ENCODE measurements around the gene FYN. TPM values are rescaled to one million over a fixed set of nuclear protein-coding genes. Genes with fewer than 3 reads are reported as not detected.

FYN gene
- total and polyA plus RNA-seq, 2 experiments from 2014 or later = 95.7 to 104 TPM

GRCh38 chr6:111809766-111810165 is 63.5 kb downstream of the FYN start:
- TF ChIP-seq, protein P1, sequence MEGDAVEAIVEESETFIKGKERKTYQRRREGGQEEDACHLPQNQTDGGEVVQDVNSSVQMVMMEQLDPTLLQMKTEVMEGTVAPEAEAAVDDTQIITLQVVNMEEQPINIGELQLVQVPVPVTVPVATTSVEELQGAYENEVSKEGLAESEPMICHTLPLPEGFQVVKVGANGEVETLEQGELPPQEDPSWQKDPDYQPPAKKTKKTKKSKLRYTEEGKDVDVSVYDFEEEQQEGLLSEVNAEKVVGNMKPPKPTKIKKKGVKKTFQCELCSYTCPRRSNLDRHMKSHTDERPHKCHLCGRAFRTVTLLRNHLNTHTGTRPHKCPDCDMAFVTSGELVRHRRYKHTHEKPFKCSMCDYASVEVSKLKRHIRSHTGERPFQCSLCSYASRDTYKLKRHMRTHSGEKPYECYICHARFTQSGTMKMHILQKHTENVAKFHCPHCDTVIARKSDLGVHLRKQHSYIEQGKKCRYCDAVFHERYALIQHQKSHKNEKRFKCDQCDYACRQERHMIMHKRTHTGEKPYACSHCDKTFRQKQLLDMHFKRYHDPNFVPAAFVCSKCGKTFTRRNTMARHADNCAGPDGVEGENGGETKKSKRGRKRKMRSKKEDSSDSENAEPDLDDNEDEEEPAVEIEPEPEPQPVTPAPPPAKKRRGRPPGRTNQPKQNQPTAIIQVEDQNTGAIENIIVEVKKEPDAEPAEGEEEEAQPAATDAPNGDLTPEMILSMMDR (IDR thresholded peaks at IDR 0.05; ENCODE audit: low read depth, low read length) = no peak
- Histone ChIP-seq H3K4me3 (no peak overlapping the region), H3K9me3 (ENCODE audit: low read depth) (no peaks in the 10 kb centered on the region), H3K27ac (no peak overlapping the region), H3K4me1 (ENCODE audit: low read depth) (no peaks in the 10 kb centered on the region), H3K27me3 (no peaks in the 10 kb centered on the region), H3K36me3 (no peaks in the 10 kb centered on the region)
- no peak for DNase-seq (ENCODE audit: low read depth in 1 of 2, low spot score in 1 of 2)

- DNase-seq (ENCODE audit: low read depth in 1 of 2, low spot score in 1 of 2) = no peak
- no peak overlapping the region for H3K27ac ChIP-seq
- H3K4me1 ChIP-seq (ENCODE audit: low read depth) = no peaks in the 10 kb centered on the region
- H3K9me3 ChIP-seq (ENCODE audit: low read depth) = no peaks in the 10 kb centered on the region
- TF ChIP-seq, protein P1 (IDR thresholded peaks at IDR 0.05; ENCODE audit: low read depth, low read length) = no peak
- H3K36me3 ChIP-seq = no peaks in the 10 kb centered on the region
- H3K27me3 ChIP-seq = no peaks in the 10 kb centered on the region
- no peak overlapping the region for H3K4me3 ChIP-seq
Measured at GRCh38 chr6:111809264-111809663, 64.0 kb downstream of the FYN start.

DNA sequence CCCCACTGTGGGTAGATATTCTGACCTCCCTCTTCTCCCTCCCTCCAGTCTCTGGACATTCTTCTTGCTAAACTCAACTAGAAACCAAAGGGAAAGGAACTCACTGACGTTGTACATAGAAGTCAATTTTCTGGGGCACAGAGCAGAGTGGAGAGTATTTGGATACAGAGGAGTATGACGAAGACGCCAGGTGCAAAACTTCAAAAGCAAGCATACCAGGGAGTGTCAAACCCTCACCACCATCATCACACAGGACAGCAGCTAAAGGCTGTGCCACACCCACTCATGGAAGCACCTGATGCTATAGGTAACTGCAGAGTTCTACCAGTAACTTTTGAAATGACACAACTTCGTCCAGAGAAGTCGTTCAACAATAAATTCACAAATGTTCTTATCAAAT is 64.8 kb downstream of the FYN start:
- H3K4me1 ChIP-seq (ENCODE audit: low read depth) = no peaks in the 10 kb centered on the region
- no peaks in the 10 kb centered on the region for H3K27me3 ChIP-seq
- TF ChIP-seq, protein P1 (IDR thresholded peaks at IDR 0.05; ENCODE audit: low read depth, low read length) = no peak
- H3K9me3 ChIP-seq (ENCODE audit: low read depth) = no peaks in the 10 kb centered on the region
- H3K4me3 ChIP-seq = no peak overlapping the region
- H3K27ac ChIP-seq = no peak overlapping the region
- H3K36me3 ChIP-seq = no peaks in the 10 kb centered on the region
- DNase-seq (ENCODE audit: low read depth in 1 of 2, low spot score in 1 of 2) = no peak

- H3K4me1 ChIP-seq (ENCODE audit: low read depth) = no peaks in the 10 kb centered on the region
- H3K27me3 ChIP-seq = no peaks in the 10 kb centered on the region
- no peaks in the 10 kb centered on the region for H3K36me3 ChIP-seq
- H3K9me3 ChIP-seq (ENCODE audit: low read depth) = no peaks in the 10 kb centered on the region
- no peak overlapping the region for H3K27ac ChIP-seq
- no peak for DNase-seq (ENCODE audit: low read depth in 1 of 2, low spot score in 1 of 2)
- H3K4me3 ChIP-seq = no peak overlapping the region
- TF ChIP-seq, protein P1 (IDR thresholded peaks at IDR 0.05; ENCODE audit: low read depth, low read length) = no peak
Measured at GRCh38 chr6:111806561-111807497, 66.4 kb downstream of the FYN start.

DNA sequence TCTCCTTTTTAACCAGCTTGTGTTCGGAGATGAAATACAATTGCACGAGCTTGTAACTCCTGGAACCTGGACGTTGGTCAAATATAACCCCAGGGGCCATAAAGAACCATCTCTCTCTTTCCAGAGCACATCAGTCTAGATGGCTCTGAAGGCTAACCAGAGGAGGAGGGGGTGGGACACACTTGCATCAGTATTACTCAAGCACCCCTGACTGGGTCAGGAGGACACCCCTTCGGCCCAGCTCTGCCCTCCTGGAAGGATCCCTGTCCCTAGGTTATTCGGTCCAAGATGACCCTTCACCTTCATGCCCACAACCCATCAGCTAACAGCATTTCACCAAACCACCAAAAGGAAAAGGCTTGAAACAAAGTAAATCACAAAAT is 67.1 kb downstream of the FYN start:
- no peak overlapping the region for H3K4me3 ChIP-seq
- no peaks in the 10 kb centered on the region for H3K27me3 ChIP-seq
- H3K27ac ChIP-seq = no peak overlapping the region
- no peaks in the 10 kb centered on the region for H3K36me3 ChIP-seq
- no peaks in the 10 kb centered on the region for H3K4me1 ChIP-seq (ENCODE audit: low read depth)
- no peaks in the 10 kb centered on the region for H3K9me3 ChIP-seq (ENCODE audit: low read depth)
- no peak for DNase-seq (ENCODE audit: low read depth in 1 of 2, low spot score in 1 of 2)
- TF ChIP-seq, protein P1 (IDR thresholded peaks at IDR 0.05; ENCODE audit: low read depth, low read length) = no peak

All from cardiac muscle cell (in vitro differentiated cells and primary cell).